Spleen (tissue), 7 donors: ENCODE data around the gene MAPK7.

ENCODE experiments used
- CTCF ChIP-seq, 11 experiments: fragments of 200-600 bp in 7 of 11; fragments of 450-650 bp in 4 of 11; sonication (generic) in 4 of 11; IDR thresholded peaks in 8 of 11; conservative IDR thresholded peaks in 3 of 11; 1 replicate in 7 of 11; 2 replicates in 4 of 11; pipeline versions ENCODE4 v1.4.0 to v1.8.0; 2016 to 2021; ENCODE audit warnings: antibody characterized with exemption in 11 of 11, inconsistent platforms in 4 of 11, mild to moderate bottlenecking in 1 of 11
- POLR2A ChIP-seq, 3 donors: fragments of 450-650 bp; IDR thresholded peaks; one replicate each; pipeline ENCODE4 v1.5.1; 2017; ENCODE audit warnings: antibody characterized with exemption in 3 of 3, mild to moderate bottlenecking in 1 of 3
- POLR2AphosphoS5 ChIP-seq, 3 donors: sonication (generic); formaldehyde crosslinking; IDR thresholded peaks; one replicate each; pipeline ENCODE4 v1.5.1; 2017; ENCODE audit warnings: antibody characterized with exemption in 3 of 3
- donor health status: DM: no; HTN: no; CAD: no; lungs with moderate emphysema.
- donor health status: DM: no; HTN: no; CAD: no.
- donor health status: DM: no; HTN: no; CAD: no.

GRCh38 chr17:19346351-19347255 lies 31.7 kb upstream of the MAPK7 start:
- TF ChIP-seq CTCF (IDR thresholded peaks at IDR 0.05 in 8 of 11, conservative IDR thresholded peaks at IDR 0.05 in 3 of 11) (no peak), POLR2A (IDR thresholded peaks at IDR 0.05) (no peak), POLR2AphosphoS5 (IDR thresholded peaks at IDR 0.05) (peak in 2 of 3 donors; percentile 38 to 41)
